ENCODE measurements around the gene RASSF5.

- TF ChIP-seq CTCF (IDR thresholded peaks at IDR 0.05; ENCODE audit: borderline replicate concordance, extremely low read depth, low read length, poor library complexity, severe bottlenecking) (no peak), EZH2 (IDR thresholded peaks at IDR 0.05; ENCODE audit: borderline replicate concordance, low read depth, low read length, severe bottlenecking) (no peak)
Observed at GRCh38 chr1:206593351-206593925, 86.1 kb downstream of the RASSF5 start.

All from DND-41 (cell line).